ENCODE measurements around the gene BCL11B.

DNA sequence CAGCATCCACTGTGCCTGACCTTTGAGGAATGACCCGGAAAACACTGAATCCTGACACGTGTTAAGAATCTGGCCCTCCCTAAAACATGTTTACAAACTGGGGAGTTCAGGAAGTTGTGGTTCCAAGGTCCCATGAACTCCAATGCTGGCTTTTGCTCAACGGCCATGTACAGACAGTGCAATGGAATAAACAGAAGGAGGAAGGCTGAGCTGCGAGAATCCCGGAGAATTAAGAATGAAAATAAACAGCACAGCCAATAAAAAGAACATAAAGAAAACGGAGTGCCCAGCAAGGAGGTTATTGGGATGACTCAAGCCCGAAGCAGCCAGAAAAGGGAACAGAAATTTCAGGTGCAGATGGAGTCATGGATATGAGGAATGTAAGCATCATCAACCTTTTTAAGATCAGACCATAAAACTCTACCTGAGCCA lies 32.3 kb downstream of the BCL11B start:
- TF ChIP-seq, protein P1, sequence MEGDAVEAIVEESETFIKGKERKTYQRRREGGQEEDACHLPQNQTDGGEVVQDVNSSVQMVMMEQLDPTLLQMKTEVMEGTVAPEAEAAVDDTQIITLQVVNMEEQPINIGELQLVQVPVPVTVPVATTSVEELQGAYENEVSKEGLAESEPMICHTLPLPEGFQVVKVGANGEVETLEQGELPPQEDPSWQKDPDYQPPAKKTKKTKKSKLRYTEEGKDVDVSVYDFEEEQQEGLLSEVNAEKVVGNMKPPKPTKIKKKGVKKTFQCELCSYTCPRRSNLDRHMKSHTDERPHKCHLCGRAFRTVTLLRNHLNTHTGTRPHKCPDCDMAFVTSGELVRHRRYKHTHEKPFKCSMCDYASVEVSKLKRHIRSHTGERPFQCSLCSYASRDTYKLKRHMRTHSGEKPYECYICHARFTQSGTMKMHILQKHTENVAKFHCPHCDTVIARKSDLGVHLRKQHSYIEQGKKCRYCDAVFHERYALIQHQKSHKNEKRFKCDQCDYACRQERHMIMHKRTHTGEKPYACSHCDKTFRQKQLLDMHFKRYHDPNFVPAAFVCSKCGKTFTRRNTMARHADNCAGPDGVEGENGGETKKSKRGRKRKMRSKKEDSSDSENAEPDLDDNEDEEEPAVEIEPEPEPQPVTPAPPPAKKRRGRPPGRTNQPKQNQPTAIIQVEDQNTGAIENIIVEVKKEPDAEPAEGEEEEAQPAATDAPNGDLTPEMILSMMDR (IDR thresholded peaks at IDR 0.05), result no peak
- no peak for TF ChIP-seq POLR2A (IDR thresholded peaks at IDR 0.05)

All from upper lobe of left lung (tissue), 4 donors.